ENCODE data around the gene SYCN.
A peak's percentile ranks its signal among the peaks of the same experiment; 100 is the strongest.
"Not testable (repeated sequence)": the region's sequence is repeated elsewhere in the genome, so short reads cannot be mapped to it uniquely, and the experiment has no call there.

The SYCN gene

GRCh38 chr19:39203372-39204341, at the start of gene SYCN:
Gene SYCN, minus strand, starts transcription at chr19:39204263. Its CDS starts 9 bp downstream, at chr19:39204254.
- no peak for DNase-seq

- DNase-seq, result no peak
These were observed 49.5 kb upstream of the SYCN start for GRCh38 chr19:39253374-39254149.

- DNase-seq, result no peak
These were observed 48.4 kb upstream of the SYCN start for GRCh38 chr19:39252458-39252857.

GRCh38 chr19:39251846-39252245, 47.8 kb upstream of the SYCN start:
- no peak for DNase-seq

GRCh38 chr19:39251081-39251480, 47.0 kb upstream of the SYCN start:
- DNase-seq, result no peak

- DNase-seq, result no peak
These were observed 44.7 kb upstream of the SYCN start, which contains the start of gene IFNL4 for GRCh38 chr19:39248806-39249205. Gene IFNL4, minus strand, starts transcription at chr19:39248856.

- DNase-seq, result no peak
These were observed 43.9 kb upstream of the SYCN start for GRCh38 chr19:39247701-39248664.

GRCh38 chr19:39246951-39247669, 43.0 kb upstream of the SYCN start:
- DNase-seq, result peak; percentile 77

GRCh38 chr19:39245166-39245565, 41.1 kb upstream of the SYCN start:
- not testable (repeated sequence) for DNase-seq

GRCh38 chr19:39244410-39245100, 40.5 kb upstream of the SYCN start, which contains the start of gene IFNL3:
Gene IFNL3, minus strand, starts transcription at chr19:39245006. Its CDS starts 39 bp downstream, at chr19:39244967.
- not testable (repeated sequence) for DNase-seq

- DNase-seq, result not testable (repeated sequence)
These were observed 39.7 kb upstream of the SYCN start for GRCh38 chr19:39243741-39244140.

- DNase-seq, result no peak
These were observed 36.4 kb upstream of the SYCN start for GRCh38 chr19:39240421-39240820.

GRCh38 chr19:39238944-39239343, 34.9 kb upstream of the SYCN start:
- DNase-seq, result no peak

- DNase-seq, result no peak
These were observed 34.1 kb upstream of the SYCN start for GRCh38 chr19:39238209-39238608.

GRCh38 chr19:39237200-39238184, 33.4 kb upstream of the SYCN start:
- DNase-seq, result peak; percentile 76

GRCh38 chr19:39236527-39236926, 32.5 kb upstream of the SYCN start:
- no peak for DNase-seq

GRCh38 chr19:39232708-39233107, 28.6 kb upstream of the SYCN start:
- no peak for DNase-seq

GRCh38 chr19:39230096-39230764, 26.2 kb upstream of the SYCN start:
- no peak for DNase-seq

GRCh38 chr19:39224910-39225309, 20.8 kb upstream of the SYCN start:
- DNase-seq, result no peak

Data from activated effector memory CD4-positive, alpha-beta T cell treated with anti-CD3 and anti-CD28 coated beads, Interleukin-2, amount 50 U/mL, for 16 hours (primary cell).